Keratinocyte (primary cell): Measurements from ENCODE around the gene MYOZ3. TPM values are rescaled to one million over a fixed set of nuclear protein-coding genes. Genes with fewer than 3 reads are reported as not detected.

Source experiments
- DNase-seq: peaks from one replicate; pipeline ENCODE4 v3.0.0-alpha.2; 2011; ENCODE audit warnings: low read depth, missing footprints, low spot score
- FAIRE-seq: peaks from 2 replicates; lab custom pipeline; 2011; peaks lifted over from hg19 to GRCh38; lab: Jason Lieb, UNC
- H2AFZ ChIP-seq: 2 replicates; pipeline ENCODE4 v1.6.0; 2012; ENCODE audit warnings: low read length, control low read depth, inconsistent platforms; ENCODE audit not compliant: control insufficient read depth
- H3K27ac ChIP-seq: 2 replicates; pipeline ENCODE4 v1.5.1; 2011; ENCODE audit warnings: low read length; ENCODE audit not compliant: control insufficient read depth, insufficient read depth
- H3K27me3 ChIP-seq: 3 replicates; pipeline ENCODE4 v1.6.0; 2011; ENCODE audit warnings: low read length; ENCODE audit not compliant: control insufficient read depth, insufficient read depth; ENCODE audit errors: extremely low read depth
- H3K36me3 ChIP-seq, 2 experiments: 2 replicates in 1 of 2; 3 replicates in 1 of 2; pipeline ENCODE4 v1.5.1; 2011; ENCODE audit warnings: low read length in 2 of 2, mild to moderate bottlenecking in 1 of 2; ENCODE audit not compliant: control insufficient read depth in 2 of 2, insufficient read depth in 2 of 2; ENCODE audit errors: extremely low read depth in 1 of 2
- H3K4me1 ChIP-seq: 3 replicates; pipeline ENCODE4 v1.5.1; 2011; ENCODE audit warnings: low read length; ENCODE audit not compliant: control insufficient read depth, insufficient read depth; ENCODE audit errors: extremely low read depth
- H3K4me2 ChIP-seq: 3 replicates; pipeline ENCODE4 v1.6.0; 2011; ENCODE audit warnings: low read depth, low read length; ENCODE audit not compliant: control insufficient read depth, insufficient read depth; ENCODE audit errors: extremely low read depth
- H3K4me3 ChIP-seq, 3 experiments: fragments of 200-600 bp in 1 of 3; sonication (generic) in 1 of 3; 2 replicates in 2 of 3; 3 replicates in 1 of 3; pipeline ENCODE4 v1.5.1; 2011 to 2016; ENCODE audit warnings: low read length in 3 of 3, mild to moderate bottlenecking in 3 of 3, control low read depth in 2 of 3, inconsistent platforms in 1 of 3, low read depth in 1 of 3, mixed read lengths in 1 of 3, mixed run types in 1 of 3, moderate library complexity in 1 of 3; ENCODE audit not compliant: control insufficient read depth in 2 of 3, insufficient read depth in 2 of 3; ENCODE audit errors: extremely low read depth in 1 of 3
- H3K79me2 ChIP-seq: 2 replicates; pipeline ENCODE4 v1.6.0; 2012; ENCODE audit warnings: low read length; ENCODE audit not compliant: control insufficient read depth, insufficient read depth
- H3K9ac ChIP-seq: 3 replicates; pipeline ENCODE4 v1.6.0; 2011; ENCODE audit warnings: low read length; ENCODE audit not compliant: control insufficient read depth, insufficient read depth; ENCODE audit errors: extremely low read depth
- H3K9me1 ChIP-seq: 3 replicates; pipeline ENCODE4 v1.6.0; 2011; ENCODE audit warnings: low read length; ENCODE audit not compliant: control insufficient read depth, insufficient read depth; ENCODE audit errors: extremely low read depth
- H3K9me3 ChIP-seq: 2 replicates; pipeline ENCODE4 v1.5.1; 2012; ENCODE audit warnings: low read depth, low read length; ENCODE audit not compliant: control insufficient read depth
- H4K20me1 ChIP-seq: 3 replicates; pipeline ENCODE4 v1.6.0; 2011; ENCODE audit warnings: low read length; ENCODE audit not compliant: control insufficient read depth, insufficient read depth; ENCODE audit errors: extremely low read depth
- CTCF ChIP-seq, 3 experiments: IDR thresholded peaks in 1 of 3; conservative IDR thresholded peaks in 1 of 3; optimal IDR thresholded peaks in 1 of 3; 2 replicates in 2 of 3; 3 replicates in 1 of 3; pipeline versions ENCODE3 to v1.5.1; 2011; ENCODE audit warnings: low read length in 3 of 3, mild to moderate bottlenecking in 3 of 3, moderate library complexity in 2 of 3, control low read depth in 1 of 3, inconsistent platforms in 1 of 3; ENCODE audit not compliant: insufficient read depth in 2 of 3; ENCODE audit errors: extremely low read depth in 1 of 3
- EZH2 ChIP-seq: IDR thresholded peaks from one replicate; pipeline ENCODE4 v1.6.1; 2012; ENCODE audit warnings: inconsistent platforms, mild to moderate bottlenecking, low read length, moderate library complexity
- dilution Hi-C: fragments of 300-500 bp; cut with MboI; formaldehyde crosslinking; loops from one replicate; pipeline ENCODE4 v1.7.0; 2020; ENCODE audit warnings: low sequenced_read_pairs; ENCODE audit not compliant: extremely low pct_ligation_motif_present
- polyA plus RNA-seq, 5 experiments: library from polyadenylated mRNA; depleted of rRNA in 3 of 5; stranded (reverse) in 3 of 5; stranded (forward) in 1 of 5; unstranded in 1 of 5; fragments of >200 nt; gene quantifications; 1 replicate in 1 of 5; 2 replicates in 3 of 5; 3 replicates in 1 of 5; pipeline versions ENCODE4 v1.2.1 to v1.2.3, GENCODE V29; 2011 to 2012; ENCODE audit warnings: missing spikeins in 2 of 5, low read depth in 1 of 5, low replicate concordance in 1 of 5

The MYOZ3 gene
- polyA plus RNA-seq, 1 donor (not counting 4 experiments of a cell fraction or from before 2014, with no cell fraction given) = 0.03 TPM

- DNase-seq (no peak), FAIRE-seq (no peak)
- H3K27me3 ChIP-seq = peaks cover 8% of the 10 kb centered on the region
- H3K4me3 ChIP-seq = no peak overlapping the region
- no peaks in the 10 kb centered on the region for H3K79me2 ChIP-seq
- no peaks in the 10 kb centered on the region for H4K20me1 ChIP-seq
- H3K9me1 ChIP-seq = no peaks in the 10 kb centered on the region
- no peaks in the 10 kb centered on the region for H3K9me3 ChIP-seq
- H3K27ac ChIP-seq = no peak overlapping the region
- no peaks in the 10 kb centered on the region for H3K36me3 ChIP-seq
- H3K4me2 ChIP-seq = no peak overlapping the region
- H2AFZ ChIP-seq = no peak overlapping the region
- peaks cover 20% of the 10 kb centered on the region for H3K4me1 ChIP-seq
- dilution Hi-C loops = no loop called here
- TF ChIP-seq CTCF (optimal IDR thresholded peaks at IDR 0.05 in 1 of 3, IDR thresholded peaks at IDR 0.05 in 1 of 3, conservative IDR thresholded peaks at IDR 0.05 in 1 of 3; ENCODE audit: extremely low read depth in 1 of 3, insufficient read depth in 2 of 3, low read length in 3 of 3) (no peak), EZH2 (no peak)
- no peak overlapping the region for H3K9ac ChIP-seq
Observed at GRCh38 chr5:150612905-150613670, 48.0 kb upstream of the MYOZ3 start.

- no peaks in the 10 kb centered on the region for H3K79me2 ChIP-seq
- H3K36me3 ChIP-seq = no peaks in the 10 kb centered on the region
- no peak overlapping the region for H3K27ac ChIP-seq
- H2AFZ ChIP-seq = no peak overlapping the region
- dilution Hi-C loops = no loop called here
- no peak overlapping the region for H3K4me3 ChIP-seq
- no peak for DNase-seq
- H3K9ac ChIP-seq = no peak overlapping the region
- no peaks in the 10 kb centered on the region for H4K20me1 ChIP-seq
- FAIRE-seq = no peak
- no peak for TF ChIP-seq EZH2
- TF ChIP-seq CTCF (optimal IDR thresholded peaks at IDR 0.05 in 1 of 3, IDR thresholded peaks at IDR 0.05 in 1 of 3, conservative IDR thresholded peaks at IDR 0.05 in 1 of 3; ENCODE audit: extremely low read depth in 1 of 3, insufficient read depth in 2 of 3, low read length in 3 of 3) = peak; percentile 30 to 32 (median 30)
- H3K4me2 ChIP-seq = no peak overlapping the region
- no peaks in the 10 kb centered on the region for H3K9me3 ChIP-seq
- peaks cover 14% of the 10 kb centered on the region for H3K4me1 ChIP-seq
- peaks cover 8% of the 10 kb centered on the region for H3K27me3 ChIP-seq
- H3K9me1 ChIP-seq = no peaks in the 10 kb centered on the region
Observed at GRCh38 chr5:150613991-150614660, 46.9 kb upstream of the MYOZ3 start.
